ENCODE data around the gene SLAIN1.

SLAIN1 gene

DNA sequence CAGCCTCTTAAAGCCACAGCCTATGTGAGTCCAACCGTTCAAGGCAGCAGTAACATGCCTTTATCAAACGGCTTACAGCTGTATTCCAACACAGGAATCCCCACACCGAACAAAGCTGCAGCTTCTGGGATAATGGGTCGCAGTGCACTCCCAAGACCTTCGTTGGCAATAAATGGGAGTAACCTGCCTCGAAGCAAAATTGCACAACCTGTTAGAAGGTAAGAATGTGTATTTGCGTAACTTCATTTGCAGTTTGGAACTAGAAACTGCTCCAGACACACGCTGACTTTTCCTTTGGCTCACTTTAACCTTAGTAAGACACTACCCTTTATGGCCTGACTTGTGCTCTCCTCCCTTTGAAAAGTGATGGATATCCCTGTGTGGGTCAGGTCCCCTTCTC, 63.4 kb downstream of the SLAIN1 start:
- DNase-seq = no peak

DNA sequence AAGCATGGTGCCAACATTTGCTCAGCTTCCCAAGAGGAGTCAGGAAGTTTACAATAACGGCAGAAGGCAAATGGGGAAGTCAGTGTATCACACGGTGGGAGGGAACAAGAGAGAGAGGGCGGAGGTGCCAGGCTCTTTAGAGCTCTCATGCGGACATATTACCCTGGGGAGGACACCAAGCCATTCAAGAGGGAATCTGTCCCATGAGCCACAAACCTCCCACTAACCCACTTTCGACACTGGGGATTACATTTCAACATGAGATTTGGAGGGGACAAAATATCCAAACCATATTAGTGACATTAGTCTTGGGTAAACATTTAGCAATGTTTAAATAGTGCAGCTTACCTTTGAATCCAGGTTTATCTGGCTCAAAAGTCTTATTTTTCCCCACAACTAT, 69.9 kb downstream of the SLAIN1 start:
- DNase-seq = no peak

DNA sequence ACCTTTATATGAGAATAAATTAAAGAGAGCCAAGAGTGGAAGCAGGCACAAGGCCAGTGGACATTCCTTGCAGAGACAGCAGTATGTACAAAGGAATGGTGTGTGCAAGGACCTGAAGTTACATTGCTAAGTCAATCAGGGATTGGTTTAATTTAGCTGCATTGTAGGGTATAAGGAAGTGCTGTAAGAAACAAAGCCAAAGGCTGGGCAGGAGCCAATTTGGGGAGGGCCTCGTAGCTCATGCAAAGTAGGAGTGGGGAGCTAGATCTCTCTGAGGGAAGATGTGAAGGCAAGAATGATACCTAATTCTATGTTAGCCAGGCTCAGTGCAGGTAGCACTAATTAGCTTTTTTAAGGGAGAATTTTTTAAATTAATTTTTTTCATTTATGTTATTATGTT, 76.7 kb downstream of the SLAIN1 start:
- DNase-seq = no peak

DNA sequence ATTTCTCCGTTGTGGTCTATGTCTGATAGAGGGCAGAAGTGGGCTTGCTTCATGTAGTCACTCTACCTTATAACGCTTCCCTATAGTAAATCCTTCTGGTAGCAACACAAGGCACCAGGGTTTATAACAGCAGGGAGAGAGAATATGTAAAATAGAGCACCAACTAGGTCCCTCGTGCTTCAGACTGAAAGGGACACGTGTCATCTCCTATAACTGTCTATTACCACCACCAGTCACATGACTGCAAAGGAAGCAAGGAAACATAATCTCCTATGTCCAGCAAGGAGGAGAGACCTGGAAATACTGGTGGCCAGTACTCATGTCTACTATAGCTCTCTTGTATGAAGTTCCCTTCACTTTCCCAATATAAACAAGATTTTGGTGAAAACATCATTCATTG, 79.2 kb downstream of the SLAIN1 start:
- DNase-seq = no peak

DNA sequence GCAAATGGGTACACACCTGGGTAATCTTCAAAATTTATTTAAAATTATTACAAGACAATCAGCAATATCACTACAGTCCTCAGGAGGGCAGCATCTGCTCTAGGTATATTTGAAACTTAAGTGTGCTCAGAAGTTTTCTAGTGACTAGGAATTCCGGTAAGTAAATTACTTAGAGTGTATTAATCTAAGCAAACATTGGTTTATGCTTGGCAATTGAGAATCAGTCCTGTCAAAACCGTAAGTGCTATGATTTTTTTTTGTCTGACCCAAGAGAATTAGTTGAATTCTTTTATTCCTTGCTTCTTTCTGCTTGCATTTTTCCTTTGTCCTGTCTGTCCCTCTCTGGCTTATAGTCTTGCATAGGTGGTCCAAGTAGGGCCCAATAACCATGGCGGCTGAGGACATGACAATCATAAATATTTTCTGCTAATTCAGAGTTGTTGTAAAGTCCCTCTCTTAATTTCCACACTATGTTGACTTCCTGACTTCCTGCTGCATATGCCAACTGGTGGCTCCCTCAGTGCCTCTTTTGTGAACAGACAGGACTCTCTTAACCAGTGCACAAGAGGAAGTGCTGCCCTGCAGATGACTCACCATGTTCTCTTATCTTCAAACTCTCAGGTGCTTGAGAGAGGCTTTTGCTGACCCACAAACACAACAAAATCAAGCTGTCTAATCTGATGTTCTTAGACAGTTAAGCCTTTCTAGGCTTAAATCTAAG, 82.2 kb downstream of the SLAIN1 start:
- DNase-seq = peak; percentile 48

DNA sequence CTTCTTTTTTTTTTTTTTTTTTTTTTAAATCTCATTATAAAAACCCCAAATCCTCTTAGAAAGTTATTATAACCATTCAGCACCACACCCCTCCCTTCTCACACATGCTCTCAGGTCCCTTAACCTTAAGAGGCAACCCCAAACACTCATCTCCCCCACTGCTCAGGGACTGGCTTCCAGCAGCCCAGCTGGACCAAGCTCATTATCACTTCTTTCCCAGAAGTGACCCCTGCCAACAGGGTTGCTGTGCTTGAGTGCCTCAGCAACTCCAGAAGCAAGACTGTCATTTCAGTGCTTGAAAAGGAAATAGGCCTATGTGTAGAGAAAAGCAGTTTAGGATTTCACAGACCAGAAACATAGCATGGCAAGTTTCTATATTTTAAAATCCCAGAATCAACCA, 84.3 kb downstream of the SLAIN1 start:
- DNase-seq = no peak

DNA sequence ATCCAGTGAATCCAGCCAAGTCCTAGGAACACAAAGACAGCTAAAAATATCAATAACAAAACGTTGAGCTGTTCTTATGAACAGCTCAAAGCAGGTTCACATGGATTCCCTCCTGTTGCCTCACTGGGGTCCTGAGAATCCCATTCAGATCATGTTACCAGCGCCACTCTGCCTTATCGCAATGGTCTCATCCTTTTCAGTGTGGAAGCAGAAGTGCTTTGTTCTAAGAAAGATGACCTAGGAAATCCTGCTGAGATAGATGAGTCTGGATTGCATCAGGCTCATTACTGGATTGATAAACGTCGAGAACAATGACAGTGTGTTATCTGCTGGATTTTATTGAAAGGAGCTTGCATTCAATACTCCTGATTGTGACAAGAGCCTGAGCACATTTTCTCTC, 87.0 kb downstream of the SLAIN1 start:
- peak; percentile 7 for DNase-seq

DNA sequence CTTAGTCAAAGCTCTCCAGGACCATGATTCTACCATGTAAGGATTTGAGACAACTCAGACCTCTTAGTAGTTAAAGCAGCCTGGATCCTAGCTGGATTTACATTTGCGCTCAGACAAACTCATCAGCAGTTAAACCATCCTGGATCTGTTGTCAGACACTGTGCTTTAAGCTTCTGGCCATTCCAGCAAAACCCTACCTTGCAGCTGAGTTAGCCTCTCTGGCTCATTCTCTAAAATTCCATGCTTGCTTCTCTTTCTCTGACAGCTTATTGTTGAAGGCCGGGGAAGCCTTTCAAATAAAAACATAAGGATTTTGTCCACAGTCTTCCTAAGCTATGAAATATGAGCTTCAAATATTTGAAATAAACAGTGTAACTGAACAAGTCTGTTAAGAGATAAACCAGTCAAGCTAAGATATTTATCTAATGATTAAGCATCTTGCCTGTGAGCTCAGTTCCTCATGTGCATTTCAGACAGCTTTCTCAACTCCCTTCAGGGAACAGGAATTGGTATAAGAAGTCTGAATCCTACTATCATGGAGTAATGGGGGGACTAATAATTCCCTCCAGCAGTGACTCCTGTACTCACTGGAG, 89.3 kb downstream of the SLAIN1 start:
- no peak for DNase-seq

DNA sequence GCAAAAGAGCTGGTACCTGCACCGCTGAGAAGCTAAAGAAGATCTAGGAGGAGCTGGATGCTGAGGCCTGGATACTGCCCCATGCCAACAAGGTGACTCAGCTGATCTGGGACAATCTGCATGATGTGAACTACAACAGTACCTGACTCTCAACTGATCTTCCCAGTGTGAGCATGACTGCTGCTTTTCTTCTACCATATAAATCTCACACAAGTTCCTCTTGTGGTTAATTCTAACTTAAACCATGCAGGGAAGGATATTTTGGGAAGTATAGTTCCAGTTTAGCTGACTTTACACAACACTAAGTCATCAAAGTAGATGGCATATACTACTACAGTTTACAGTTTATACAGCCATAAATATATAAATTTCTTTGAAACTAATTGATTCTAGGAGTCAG, 91.9 kb downstream of the SLAIN1 start:
- no peak for DNase-seq

DNA sequence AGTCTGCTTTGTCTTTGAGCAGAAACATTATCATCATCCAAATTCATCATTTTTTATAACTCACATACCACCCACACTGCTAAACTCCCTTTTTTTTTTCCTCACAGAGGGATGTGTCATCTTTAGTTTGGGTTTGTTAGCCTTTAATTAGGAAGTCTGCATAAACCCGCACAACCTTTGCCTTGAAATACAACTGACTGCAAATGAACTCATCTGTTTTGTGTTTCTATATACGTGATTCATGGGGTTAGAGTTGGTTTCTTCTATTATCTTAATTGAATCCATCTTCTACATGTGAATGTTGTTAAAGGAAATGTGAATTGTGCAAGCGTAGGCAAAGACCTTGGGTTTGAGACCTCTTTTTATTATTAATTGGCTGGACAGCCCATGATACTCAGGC, 102.7 kb downstream of the SLAIN1 start:
- no peak for DNase-seq

DNA sequence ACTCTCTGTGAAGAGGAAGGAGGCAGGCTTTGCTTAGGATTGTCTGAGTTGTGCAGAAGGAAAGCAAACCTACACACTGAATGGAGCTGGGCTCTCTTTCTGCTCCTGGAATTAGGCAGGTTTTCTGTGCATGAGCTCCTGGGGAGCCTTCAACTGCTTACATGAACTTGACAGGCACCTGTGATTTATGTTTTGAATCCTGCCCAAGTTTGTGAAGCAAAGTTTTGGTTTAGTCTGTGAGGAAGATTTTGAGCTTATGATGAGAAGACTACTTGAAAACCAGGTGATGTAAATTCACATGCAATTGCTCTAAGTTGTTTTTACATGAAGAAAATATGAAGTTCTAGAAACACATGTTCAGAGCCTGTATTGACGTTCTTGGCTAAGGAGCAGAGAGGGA, 109.0 kb downstream of the SLAIN1 start:
- no peak for DNase-seq

DNA sequence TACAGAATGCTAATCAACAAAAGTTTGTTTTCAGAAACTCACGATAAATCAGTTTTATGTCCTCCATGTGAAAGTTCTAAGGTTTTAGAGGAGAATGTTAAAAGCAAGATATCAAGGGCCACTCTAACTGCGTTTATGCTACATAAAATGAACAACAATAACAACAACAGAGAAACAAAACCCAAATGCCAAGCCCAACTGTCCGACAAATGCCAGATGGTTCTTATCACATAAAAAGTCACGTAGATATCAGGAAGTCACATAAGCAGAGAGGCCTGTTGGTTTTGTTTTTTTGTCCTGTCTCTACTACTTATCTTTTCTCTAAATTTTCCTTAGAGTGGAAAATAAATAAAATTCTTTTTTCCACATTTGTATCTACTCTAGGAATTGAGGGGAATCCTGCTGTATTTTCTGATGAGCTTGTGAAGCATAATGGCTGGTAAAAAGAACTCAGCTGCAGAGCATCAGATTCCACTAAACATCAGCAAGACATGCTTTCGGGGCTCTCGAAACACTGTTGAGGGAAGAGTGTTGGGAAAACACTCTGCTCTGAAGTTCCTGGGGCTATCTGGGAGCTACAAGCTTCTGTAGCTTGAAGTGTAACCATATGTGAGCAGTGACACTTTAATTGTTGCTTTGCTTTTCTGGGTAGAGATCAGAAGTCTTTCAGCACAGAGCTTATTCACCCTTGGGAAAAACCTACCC, 110.1 kb downstream of the SLAIN1 start:
- no peak for DNase-seq

DNA sequence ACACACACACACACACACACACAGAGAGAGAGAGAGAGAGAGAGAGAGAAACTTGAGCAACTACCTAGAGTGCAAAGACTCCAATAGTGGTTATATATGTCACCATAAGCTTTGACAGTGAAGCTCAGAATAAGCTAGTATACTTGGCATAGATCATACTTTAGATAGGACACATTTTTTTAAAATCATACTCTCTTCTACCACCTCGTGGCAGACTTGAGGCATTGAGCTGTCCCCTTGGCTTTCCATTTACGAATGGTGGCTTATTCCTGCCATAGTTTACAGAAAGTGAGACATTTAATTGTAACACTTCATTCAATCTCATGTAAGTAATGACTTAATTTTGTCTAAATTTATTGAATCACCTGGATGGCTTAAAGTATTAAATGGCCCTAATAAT, 112.9 kb downstream of the SLAIN1 start:
- no peak for DNase-seq

DNA sequence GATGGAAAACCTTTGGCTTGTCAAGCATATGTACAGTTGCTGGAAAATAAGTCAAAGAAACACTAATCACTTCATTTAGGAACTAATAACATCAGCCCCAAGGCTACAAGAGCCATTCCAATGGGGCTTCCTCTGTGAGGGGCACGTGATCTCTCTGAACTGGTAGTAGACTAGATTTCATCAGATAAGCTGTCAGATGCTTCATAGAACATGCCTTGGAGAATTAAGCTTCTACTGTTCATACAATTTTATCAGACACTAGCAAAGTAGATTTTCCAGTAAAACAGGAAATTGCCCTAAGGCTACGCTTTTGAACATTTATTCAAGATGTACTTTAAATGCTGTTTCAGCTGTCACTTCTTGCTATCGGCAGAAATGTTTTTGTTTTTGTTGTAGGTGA, 113.4 kb downstream of the SLAIN1 start:
- DNase-seq = no peak

DNA sequence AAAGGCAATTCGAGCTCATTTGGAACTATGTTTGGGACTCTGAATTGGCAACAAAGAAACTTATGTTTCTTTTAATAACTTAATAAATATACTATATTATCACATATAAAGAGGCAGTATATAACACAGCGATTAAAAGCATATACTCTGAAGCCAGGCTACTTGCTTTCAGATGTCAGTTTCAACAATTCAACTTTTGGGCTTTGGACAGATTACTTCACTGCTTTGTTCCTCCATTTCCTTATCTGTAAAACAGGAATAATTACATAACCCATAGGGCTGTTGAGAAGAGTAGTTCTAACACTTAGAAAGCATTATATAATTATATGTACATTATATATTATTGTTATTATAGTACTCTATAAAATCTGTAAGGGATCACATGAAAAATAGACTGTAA, 113.9 kb downstream of the SLAIN1 start:
- no peak for DNase-seq

DNA sequence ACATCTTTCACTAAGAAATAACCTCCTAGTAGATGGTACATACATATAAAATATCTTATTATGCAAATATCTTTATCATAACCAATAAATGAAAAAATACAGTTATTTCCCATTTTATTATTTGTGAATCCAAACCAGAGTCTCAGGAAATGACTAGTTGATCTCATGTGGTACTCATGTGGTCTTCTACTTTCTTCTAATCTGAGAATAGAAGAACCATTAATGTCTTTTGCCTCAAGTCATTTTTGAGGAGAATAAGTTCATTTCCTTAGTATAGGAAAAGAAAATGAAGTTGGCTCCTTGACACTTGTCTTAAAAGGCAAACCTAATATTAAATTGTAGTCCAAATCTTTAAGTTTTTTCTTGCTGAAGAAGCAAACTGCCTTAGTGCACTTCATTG, 114.5 kb downstream of the SLAIN1 start:
- DNase-seq = no peak

Data from COR-L47 (cell line).